HL-60/S4 treated with retinoic acid at 250 ng/mL for 4 days and 3 days (cell line): Measurements from ENCODE around the gene CARD8.
"Not testable (repeated sequence)": the region's sequence is repeated elsewhere in the genome, so short reads cannot be mapped to it uniquely, and the experiment has no call there.

Source experiments
- in situ Hi-C: fragments of 300-500 bp; cut with MboI; formaldehyde crosslinking; loops from 2 replicates; pipeline ENCODE4 v1.7.0; 2022; ENCODE audit warnings: low sequenced_read_pairs

Gene CARD8

GRCh38 chr19:48269617-48270026, 13.9 kb upstream of the CARD8 start:
- in situ Hi-C loops, result not testable (repeated sequence)

GRCh38 chr19:48265326-48265725, 9.6 kb upstream of the CARD8 start:
- in situ Hi-C loops, result not testable (repeated sequence)

- in situ Hi-C loops, result not testable (repeated sequence)
Observed at GRCh38 chr19:48260359-48260714, 4.6 kb upstream of the CARD8 start.

GRCh38 chr19:48258992-48259391, 3.3 kb upstream of the CARD8 start:
- in situ Hi-C loops, result not testable (repeated sequence)

- in situ Hi-C loops, result no loop called here
Observed at GRCh38 chr19:48258350-48258749, 2.6 kb upstream of the CARD8 start.

GRCh38 chr19:48254529-48254970, 1.2 kb downstream of the CARD8 start:
- in situ Hi-C loops, result no loop called here

- in situ Hi-C loops, result no loop called here
Observed at GRCh38 chr19:48253999-48254398, 1.7 kb downstream of the CARD8 start.

- in situ Hi-C loops, result no loop called here
Observed at GRCh38 chr19:48252609-48253008, 3.1 kb downstream of the CARD8 start.

- in situ Hi-C loops, result no loop called here
Observed at GRCh38 chr19:48250290-48251025, 5.3 kb downstream of the CARD8 start.

- in situ Hi-C loops, result no loop called here
Observed at GRCh38 chr19:48249502-48250014, 6.2 kb downstream of the CARD8 start.

GRCh38 chr19:48248081-48248833, 7.5 kb downstream of the CARD8 start:
- in situ Hi-C loops, result no loop called here

- in situ Hi-C loops, result no loop called here
Observed at GRCh38 chr19:48247212-48247611, 8.5 kb downstream of the CARD8 start.

- in situ Hi-C loops, result no loop called here
Observed at GRCh38 chr19:48246101-48246500, 9.6 kb downstream of the CARD8 start.

- in situ Hi-C loops, result no loop called here
Observed at GRCh38 chr19:48244281-48244680, 11.4 kb downstream of the CARD8 start.

- in situ Hi-C loops, result not testable (repeated sequence)
Observed at GRCh38 chr19:48241771-48242170, 13.9 kb downstream of the CARD8 start.

- in situ Hi-C loops, result no loop called here
Observed at GRCh38 chr19:48239582-48240141, 16.1 kb downstream of the CARD8 start.

GRCh38 chr19:48239120-48239519, 16.6 kb downstream of the CARD8 start:
- in situ Hi-C loops, result no loop called here

- in situ Hi-C loops, result no loop called here
Observed at GRCh38 chr19:48237057-48237456, 18.7 kb downstream of the CARD8 start.

GRCh38 chr19:48230555-48231129, 25.1 kb downstream of the CARD8 start:
- in situ Hi-C loops, result no loop called here

- in situ Hi-C loops, result no loop called here
Observed at GRCh38 chr19:48221628-48222027, 34.1 kb downstream of the CARD8 start.

GRCh38 chr19:48220784-48221183, 34.9 kb downstream of the CARD8 start:
- in situ Hi-C loops, result not testable (repeated sequence)
